Smooth muscle cell of the brain vasculature (primary cell): Measurements from ENCODE around the gene SRC.
A peak's percentile ranks its signal among the peaks of the same experiment; 100 is the strongest.

ENCODE experiments used
- DNase-seq: peaks from one replicate; pipeline ENCODE4 v3.0.0-alpha.2; 2012; ENCODE audit warnings: low read depth, low spot score

Gene SRC

DNA sequence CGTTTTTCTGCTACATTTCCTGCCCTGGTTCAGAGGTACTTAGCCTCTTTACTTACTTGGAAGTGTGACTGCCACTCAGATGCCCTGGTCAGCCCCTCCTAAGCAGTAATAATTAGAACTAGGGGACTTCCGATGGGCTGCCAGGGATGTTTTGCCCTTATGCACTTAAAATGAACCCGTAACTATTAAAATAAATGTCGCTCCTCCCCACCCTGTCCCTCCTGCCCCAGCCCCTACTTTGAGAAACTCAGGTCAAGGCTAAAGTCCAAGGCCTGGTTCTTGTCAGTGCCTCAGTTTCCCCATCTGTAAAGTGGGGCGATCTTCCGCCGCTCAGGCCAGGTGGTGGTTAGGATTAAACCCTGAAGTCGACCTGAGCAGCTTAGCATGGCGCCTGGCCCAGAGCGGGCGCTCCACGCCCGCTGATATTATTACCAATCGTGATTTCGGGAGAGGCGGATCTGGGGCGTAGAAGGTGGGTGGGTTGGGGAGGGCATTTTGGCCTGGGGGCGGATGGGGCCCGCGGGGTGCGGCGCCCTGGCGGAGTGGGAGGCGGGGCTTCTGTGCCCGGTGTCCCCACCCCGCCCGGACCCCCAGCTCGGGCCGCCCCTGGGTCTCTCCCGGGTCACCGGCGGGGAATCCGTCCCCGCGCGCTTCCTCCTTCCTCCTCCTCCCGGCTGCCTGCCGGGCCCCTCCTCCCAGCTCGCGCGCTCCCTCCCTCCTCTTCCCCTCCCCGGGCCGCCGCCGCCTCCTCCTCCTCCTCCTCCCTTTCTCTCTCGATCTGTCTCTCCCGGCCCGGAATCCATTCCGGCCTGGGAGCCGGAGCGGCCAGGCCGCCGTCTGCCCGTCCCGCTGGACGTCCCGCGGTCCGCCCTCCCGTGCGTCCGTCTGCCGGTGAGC lies at the start of gene SRC:
Gene SRC, plus strand, starts transcription at position 802 of the 897 bp plus-strand sequence. CDS start 38,014 bp downstream, outside the sequence.
- DNase-seq: peak; percentile 15

DNA sequence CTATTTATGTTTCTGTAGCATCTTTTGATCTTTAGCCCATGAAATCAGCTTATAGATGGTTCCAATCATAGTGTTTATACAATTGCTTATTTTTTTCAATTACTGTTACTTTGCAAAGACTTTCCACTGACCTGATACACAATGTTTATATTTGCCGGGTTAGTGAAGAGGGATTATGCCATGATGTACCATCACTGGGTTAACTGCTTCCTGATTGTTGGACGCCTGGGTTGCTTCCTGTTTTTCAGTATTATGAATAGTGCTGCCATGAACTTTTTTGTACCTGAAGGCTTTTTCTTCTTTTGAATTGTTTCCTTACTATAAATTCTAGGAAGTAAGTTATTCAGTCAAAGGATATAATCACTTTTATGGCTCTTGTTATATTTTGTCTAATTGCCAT lies 49.6 kb upstream of the SRC start:
- no peak for DNase-seq

DNA sequence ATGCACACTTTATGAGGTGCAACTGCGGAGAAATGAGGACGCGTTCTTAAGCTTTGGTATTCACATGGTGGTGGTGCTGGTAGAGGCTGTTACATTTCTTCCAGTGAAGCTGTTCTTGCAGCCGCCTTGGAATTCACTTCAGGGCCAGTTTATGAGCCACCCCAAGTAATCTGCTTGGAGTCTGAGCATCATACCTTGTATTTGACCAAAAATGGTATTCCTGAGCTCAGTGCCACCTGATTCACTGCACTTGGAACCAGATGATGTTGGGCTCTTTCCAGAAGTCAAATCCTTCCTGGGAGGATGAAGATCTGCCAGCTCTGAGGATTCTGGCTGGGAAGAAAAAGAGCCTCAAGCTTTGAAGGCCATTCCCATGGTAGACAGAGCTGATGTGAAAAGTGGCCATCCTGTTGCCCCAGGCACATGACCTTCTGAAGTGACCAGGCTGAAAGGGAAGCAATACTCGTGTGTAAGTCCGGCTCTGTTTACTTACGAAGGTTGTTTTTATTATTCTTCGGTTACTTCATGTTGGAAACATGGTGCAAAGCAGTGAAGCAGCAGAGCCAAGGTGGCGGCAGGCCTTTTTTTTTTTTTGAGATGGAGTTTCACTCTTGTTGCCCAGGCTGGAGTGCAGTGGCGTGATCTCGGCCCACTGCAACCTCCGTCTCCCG lies 48.7 kb upstream of the SRC start:
- DNase-seq: no peak

DNA sequence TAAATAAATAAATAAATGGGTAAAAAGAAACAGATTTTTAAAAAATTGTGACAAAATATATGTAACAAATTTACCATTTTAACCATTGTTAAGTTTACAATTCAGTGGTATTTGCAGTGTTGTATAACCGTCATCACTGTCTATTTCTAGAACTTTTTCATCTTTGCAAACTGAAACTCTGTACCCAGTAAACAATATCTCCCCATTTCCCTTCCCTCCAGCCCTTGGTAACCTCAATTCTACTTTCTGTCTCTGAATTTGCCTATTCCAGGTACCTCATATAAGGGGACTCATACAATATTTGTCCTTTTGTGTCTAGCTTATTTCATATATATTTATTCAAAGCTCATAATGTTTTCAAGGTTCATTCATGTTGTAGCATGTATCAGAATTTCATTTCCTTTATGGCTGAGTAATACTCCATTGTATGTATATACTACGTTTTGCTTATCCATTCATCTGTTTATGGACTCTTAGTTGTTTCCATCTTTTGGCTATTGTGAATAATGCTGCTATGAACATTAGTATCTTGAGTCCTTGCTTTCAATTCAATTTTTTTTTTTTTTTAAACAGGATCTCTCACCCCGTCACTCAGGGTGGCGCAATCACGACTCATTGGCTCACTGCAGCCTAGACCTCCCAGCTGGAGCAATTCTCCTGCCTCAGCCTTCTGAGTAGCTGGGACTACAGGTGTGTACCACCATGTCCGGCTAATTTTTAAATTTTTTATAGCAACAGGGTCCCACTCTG lies 47.6 kb upstream of the SRC start:
- DNase-seq: no peak

DNA sequence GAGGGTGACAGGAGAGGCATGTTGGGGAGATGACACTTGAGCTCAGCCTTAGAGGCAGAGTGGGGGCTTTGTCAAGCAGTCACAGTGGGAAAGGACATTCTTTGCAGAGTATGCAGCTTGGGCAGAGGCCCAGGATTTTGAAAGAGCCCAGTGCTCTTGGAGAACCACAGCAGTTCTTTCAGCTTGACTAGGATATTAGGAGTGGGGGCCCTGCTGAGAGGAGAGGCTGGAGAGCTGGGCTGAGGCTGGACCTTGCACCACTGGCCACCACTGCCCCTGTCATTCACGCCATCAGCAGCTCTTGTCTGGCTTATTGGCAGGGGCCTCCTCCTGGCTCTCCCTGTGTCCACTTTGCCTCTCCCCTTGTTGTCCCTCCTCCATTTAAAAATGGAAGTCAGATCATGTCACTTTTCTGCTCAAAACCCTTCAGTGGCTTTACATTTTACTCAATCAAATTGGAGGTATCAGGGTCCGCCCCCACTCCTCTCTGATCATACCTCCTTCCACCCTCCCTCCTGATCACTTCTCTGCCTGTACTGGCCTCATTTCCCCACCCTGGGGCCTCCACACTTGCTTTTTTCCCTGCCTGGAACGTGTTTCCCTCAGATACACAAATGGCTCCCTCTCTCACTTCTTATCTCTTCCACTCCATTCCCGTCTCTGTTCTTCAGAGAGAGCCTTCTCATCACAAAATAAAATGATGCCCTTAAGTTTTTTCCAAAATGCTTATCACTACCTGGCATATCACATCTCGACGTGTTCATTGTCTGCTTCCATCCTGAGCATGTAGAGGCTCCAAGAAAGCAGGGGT lies 46.0 kb upstream of the SRC start:
- no peak for DNase-seq

DNA sequence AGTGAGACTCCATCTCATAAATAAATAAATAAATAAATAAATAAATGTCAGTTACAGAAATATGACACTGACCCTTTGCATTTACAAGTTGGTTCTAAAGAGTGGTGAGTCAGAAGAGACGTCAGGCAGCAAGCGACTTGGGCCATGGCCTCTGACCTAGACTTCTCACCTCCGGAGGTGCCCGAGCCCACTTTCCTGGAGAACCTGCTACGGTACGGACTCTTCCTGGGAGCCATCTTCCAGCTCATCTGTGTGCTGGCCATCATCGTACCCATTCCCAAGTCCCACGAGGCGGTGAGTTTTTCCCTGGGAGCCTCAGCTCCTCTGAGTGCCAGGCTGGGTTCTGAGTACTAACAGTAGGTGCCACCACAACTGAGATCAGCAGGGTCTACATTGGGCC lies 44.8 kb upstream of the SRC start:
- no peak for DNase-seq

DNA sequence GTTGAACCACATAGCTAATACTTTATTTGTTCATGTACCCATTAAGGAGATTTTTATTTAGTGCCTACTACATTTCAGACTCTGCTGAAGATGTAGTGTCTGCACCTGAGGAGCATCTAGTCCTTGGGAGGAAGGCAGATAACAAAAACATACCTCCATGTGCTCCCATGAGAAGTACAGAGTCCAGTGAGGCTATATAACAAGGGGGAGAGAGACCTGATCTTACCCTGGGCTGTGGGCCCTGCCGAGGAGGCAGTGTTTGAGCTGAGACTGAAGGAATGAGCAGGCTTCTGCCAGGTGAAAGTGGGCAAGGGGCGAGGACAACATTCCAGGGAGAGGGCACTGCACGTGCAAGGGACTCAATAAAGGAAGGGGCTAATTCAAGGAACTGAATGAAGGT lies 44.4 kb upstream of the SRC start:
- DNase-seq: no peak

DNA sequence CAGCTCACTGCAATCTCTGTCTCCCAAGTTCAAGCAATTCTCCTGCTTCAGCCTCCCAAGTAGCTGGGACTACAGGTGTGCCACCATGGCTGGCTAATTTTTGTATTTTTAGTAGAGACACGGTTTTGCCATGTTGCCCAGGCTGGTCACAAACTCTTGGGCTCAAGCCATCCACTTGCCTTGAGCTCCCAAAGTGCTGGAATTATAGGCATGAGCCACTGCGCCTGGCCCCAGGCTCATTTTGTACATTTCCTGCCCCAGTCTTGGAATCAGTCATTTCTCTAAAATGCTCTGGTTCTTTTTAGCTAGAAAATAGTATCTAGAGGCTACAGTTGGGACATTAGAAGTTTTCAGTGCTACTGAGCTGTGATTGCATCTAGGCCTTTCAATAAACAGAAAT lies 43.0 kb upstream of the SRC start:
- DNase-seq: no peak

DNA sequence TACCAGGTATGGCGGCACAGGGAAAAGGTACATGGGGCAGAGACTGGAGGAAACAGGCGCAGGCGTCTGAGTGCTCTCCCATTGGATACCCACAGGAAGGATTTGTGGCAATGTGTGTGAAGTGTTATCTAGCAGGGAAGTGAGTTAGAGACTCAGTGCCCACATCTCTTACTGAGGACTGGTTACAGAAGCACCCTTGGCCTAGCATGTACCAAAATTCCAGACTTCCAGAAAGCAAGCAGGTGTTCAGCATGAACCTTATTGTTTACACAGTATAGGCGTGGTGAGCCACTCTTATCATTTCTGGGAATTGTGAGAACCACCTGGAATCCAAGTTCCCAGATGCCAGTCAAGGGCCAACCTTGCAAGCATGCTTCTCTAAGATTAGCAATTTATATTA lies 42.3 kb upstream of the SRC start:
- DNase-seq: no peak

DNA sequence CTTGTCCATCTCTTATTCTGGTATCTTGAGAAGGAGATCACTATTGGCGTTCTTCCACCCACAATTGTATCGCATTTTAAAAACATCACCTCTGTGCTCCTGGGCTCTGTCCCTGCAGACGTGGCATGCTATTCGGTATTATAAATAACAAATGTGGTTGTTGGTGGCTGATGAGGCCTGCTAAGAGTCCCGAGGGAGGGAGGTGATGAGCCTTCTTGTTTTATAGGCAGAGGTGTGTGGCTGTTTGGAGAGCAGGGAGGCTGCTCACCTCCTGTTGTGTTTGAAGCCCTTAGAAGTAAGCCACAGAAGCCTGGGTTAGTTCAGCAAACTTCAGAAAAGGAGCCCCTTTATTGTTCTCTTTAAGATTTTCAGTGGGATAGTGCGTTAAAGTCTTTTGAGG lies 40.9 kb upstream of the SRC start:
- no peak for DNase-seq

DNA sequence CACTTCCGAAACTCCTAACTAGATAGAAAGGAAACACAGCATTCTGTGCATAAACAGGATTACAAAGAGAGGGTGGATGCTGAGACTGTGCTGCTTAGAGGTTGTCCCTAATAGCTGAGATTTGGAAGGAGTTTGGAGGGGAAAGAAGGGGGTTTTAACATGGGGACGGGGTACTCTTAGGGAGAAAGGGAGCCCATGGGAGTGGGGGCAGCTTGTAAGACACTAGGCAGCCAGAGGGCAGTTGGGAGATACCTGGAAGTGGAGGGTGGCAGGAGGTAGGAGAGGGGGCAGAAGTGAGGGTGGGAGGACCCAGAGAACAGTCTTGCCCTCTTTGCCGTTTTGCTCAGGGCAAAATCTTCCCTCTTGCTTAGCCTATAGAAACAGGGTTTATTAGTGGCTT lies 40.1 kb upstream of the SRC start:
- no peak for DNase-seq

DNA sequence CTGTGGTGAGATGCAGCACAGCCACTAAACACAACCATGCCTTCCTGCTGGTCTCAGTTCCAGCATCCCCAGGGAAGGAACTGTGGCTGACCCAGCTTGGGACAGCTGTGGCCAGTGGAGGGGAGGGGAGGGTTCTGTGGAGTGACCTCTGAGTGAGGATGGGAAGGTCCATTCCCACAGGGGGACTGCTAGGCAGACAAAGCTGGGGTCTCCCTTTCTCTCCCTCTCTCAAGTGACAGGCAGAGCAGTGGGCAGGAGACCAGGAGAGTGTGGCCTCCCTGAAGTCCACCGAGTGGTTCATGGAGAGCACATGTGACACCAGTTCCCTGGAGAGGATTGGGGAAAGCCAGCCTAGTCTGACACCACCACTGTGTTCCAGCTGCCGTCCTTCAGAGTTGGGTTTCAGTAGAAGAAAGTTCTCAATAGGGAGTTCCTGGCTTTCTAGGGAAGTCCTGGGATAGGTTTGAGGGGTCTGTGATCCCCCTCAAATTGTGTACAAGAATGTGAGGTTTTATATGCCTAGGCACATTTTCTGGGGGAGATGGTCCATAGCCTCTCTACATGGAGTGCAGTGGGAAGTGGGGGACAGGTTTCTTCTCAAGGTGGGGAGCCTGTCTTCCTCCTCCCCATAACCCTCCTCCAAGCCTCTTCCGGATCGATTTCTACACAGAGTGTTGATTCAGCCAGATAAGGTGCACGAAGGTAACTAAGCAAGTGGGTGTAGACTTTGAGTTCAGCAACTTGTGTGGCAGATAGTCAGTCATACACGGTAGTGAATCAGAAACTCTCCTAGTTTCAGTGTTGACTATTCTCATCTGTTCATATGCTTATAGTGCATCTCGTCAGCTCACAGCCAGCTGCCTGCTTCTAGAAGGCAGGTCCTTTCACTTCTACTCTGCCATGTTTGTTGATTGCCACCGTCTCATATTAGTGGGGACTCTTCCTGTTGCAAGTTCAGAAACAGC lies 37.6 kb upstream of the SRC start:
- DNase-seq: no peak

DNA sequence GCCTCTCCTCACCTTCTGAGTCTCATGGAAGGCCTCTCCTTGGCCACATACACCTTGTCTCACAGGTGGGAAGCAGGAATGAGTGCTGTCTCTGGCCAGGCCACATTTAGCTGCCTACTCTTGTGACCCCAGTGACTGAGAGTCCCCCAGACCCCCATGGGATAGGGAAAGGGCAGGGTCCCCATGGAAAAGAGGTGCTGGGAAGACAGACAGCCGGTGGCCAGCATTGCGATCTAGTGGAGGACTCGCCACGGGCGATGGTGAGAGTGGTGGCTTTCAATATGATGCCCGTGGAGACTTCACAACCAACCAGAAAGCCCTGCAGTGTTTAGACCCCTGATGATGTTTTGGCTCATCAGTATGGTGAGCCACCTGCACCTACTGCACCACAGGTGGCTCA lies 36.6 kb upstream of the SRC start:
- DNase-seq: no peak

DNA sequence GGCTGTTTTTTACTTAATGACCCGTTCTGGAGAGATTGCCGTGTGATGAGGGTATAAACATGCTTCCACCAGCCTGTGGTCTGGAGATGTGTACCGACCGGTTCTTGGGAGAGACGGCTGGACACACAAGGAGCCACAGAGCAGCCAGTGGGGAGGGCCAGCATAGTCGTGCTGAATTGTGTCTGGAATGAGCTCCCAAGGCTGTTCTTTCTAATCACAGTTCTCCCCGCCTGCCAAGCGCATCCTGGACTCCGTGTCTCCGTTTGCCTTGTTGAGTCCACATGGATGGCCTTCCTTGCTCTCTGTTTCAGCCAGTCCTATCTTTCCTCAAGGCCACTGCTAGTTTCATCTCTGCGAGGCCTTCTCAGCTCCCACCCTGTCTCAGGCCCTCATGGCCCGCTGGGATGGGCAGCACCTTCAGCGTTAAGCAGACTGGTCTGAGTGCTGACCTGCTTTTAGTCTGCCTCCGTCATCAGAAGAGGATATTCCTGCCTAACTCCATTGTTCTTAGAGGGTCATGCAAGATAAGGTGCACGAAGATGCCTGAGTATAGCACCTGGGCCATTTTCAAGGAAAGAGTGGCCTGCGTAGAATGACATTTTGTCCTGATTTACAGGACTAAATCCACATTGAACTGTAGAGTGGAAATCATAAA lies 35.9 kb upstream of the SRC start:
- DNase-seq: no peak

DNA sequence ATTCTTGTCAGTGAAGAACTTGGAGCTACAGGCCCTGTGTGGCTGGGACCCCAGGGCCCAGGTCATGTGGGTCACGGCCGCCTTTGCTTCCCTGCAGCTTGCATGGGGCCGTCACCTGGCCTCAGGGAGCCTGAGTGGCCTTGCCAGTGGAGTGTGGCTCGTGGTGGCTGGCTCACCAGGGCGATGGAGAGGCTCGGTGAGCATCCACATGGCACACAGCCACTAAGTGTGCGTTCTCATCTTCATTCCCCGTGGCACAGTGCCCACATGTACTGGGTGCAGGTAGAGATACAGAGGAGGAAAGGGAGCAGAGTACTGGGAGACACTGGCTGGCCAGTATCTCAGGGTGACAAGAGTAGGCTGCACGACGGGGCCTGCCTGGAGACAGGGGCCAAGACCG lies 35.0 kb upstream of the SRC start:
- DNase-seq: no peak

DNA sequence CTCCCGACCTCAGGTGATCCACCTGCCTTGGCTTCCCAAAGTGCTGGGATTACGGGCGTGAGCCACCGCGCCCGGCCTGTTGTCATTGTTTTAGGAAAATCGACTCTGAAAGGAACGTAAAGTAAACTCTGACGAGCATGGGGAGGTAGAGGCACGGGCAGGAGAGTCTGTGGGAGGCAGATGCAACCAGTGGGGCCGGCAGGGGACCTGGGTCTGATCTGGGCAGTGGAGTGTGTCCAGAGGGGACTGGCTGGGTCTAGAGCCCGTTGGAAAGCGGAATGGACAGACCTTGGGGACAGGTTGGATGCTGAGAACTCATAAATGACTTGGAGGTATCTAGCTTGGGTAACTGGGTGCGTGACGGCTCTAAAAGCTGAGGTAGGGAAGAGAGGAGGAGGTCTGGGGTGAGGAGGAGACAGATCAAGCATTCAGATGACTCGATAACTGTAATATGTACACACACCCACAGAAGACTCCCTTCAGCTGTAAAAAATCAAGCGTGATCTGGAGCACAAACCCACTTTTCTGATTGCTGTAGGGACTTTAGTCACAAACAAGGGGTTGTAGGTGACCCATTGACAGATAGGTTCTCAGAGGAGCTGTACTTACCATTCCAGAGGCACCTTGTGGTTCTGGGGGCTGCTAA lies 34.1 kb upstream of the SRC start:
- DNase-seq: no peak

DNA sequence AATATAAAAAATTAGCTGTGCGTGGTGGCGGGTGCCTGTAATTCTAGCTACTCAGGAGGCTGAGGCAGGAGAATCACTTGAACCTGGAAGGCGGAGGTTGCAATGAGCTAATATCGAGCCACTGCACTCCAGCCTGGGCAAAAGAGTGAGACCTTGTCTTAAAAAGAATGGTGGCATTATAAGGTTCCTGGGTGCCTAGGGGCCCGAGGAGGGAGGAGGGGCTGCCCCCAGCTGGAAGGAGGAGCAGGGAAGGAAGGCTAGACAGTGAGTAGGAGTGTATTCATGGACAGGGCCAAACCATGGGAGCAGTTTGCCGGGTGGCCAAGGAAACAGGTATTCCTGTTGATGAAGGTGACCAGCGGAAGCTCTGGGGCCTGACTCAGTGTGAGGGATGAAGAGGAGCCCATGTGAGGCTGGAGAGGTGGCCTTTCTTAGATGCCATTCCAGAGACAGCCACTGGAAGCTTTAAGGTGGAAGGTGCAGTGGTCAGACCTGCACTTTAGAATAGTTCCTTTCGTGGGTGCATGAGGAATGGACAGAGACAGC lies 32.3 kb upstream of the SRC start:
- no peak for DNase-seq

DNA sequence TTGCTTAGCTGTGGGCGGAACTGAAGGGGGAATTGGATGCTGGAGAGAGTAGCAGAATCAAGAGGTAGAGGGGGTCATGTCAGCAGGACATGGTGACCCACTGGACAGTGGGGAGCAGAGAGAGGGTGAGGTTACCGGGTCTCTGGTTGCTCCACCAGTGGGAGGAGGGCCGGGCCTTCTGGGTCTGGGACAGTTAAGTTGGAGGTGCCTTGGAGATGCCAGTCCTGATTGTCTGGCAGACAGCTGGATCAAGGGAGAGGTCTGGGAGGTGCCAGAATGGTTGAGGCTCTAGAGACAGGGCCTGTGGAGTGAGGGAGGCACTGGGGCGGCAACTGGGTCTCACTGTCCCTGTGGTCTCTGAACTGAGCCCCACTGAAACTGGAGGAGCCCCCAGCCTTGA lies 31.8 kb upstream of the SRC start:
- no peak for DNase-seq

DNA sequence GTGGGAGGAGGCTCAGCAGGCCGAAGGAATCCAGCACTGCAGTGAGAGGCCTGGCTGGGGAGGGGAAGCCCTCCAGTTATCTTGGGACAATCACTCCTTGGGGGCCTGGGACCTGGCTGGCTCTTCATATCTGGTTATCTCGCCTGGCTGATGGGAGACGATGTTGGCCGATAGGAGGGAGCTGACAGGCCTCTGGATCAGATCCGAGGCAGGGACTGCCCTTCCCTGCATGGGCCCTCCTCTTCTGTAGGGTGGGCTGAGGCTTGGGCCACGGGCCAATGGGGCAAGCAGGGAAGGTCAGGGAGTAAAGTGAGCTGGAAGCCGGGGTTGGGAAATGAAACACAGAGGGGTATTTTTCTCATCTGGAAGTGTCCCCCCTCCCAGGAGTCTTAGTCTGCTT lies 31.3 kb upstream of the SRC start:
- no peak for DNase-seq
